22Rv1 (cell line): Measurements from ENCODE around the gene FAM168B.

ENCODE experiments used
- H3K27ac ChIP-seq: fragments of 450-650 bp; 2 replicates; pipeline ENCODE4 v1.5.1; 2017
- CTCF ChIP-seq: fragments of 450-650 bp; IDR thresholded peaks from 2 replicates; pipeline ENCODE4 v1.5.1; 2017; ENCODE audit warnings: mild to moderate bottlenecking
- ZFX ChIP-seq: fragments of 450-650 bp; IDR thresholded peaks from 2 replicates; pipeline ENCODE4 v1.6.1; 2017; ENCODE audit warnings: antibody characterized with exemption, borderline replicate concordance

FAM168B gene

GRCh38 chr2:131045286-131046027, 47.8 kb downstream of the FAM168B start:
- TF ChIP-seq CTCF = no peak
- TF ChIP-seq ZFX = no peak

GRCh38 chr2:131044757-131045150, 48.5 kb downstream of the FAM168B start:
- TF ChIP-seq CTCF = no peak
- TF ChIP-seq ZFX = no peak

More at GRCh38 chr2:131045286-131046027, 47.8 kb downstream of the FAM168B start:
- no peak overlapping the region for H3K27ac ChIP-seq

GRCh38 chr2:131044075-131044756, 49.0 kb downstream of the FAM168B start:
- TF ChIP-seq ZFX = no peak
- no peak for TF ChIP-seq CTCF
- H3K27ac ChIP-seq = no peak overlapping the region

More at GRCh38 chr2:131044757-131045150, 48.5 kb downstream of the FAM168B start:
- H3K27ac ChIP-seq = no peak overlapping the region

GRCh38 chr2:131043199-131044074, 49.8 kb downstream of the FAM168B start:
- no peak for TF ChIP-seq ZFX
- TF ChIP-seq CTCF = no peak
- H3K27ac ChIP-seq = no peak overlapping the region

- no peak for TF ChIP-seq CTCF
- TF ChIP-seq ZFX = no peak
- H3K27ac ChIP-seq = no peak overlapping the region
These were observed 51.0 kb downstream of the FAM168B start for GRCh38 chr2:131042148-131042775.

GRCh38 chr2:131041402-131042147, 51.7 kb downstream of the FAM168B start:
- TF ChIP-seq CTCF = no peak
- no peak for TF ChIP-seq ZFX
- no peak overlapping the region for H3K27ac ChIP-seq
